Measurements from ENCODE around the gene GPR161. TPM values are rescaled to one million over a fixed set of nuclear protein-coding genes. Genes with fewer than 3 reads are reported as not detected.

The GPR161 gene
- total RNA-seq, 1 experiment from 2014 or later: 8.4 TPM

DNA sequence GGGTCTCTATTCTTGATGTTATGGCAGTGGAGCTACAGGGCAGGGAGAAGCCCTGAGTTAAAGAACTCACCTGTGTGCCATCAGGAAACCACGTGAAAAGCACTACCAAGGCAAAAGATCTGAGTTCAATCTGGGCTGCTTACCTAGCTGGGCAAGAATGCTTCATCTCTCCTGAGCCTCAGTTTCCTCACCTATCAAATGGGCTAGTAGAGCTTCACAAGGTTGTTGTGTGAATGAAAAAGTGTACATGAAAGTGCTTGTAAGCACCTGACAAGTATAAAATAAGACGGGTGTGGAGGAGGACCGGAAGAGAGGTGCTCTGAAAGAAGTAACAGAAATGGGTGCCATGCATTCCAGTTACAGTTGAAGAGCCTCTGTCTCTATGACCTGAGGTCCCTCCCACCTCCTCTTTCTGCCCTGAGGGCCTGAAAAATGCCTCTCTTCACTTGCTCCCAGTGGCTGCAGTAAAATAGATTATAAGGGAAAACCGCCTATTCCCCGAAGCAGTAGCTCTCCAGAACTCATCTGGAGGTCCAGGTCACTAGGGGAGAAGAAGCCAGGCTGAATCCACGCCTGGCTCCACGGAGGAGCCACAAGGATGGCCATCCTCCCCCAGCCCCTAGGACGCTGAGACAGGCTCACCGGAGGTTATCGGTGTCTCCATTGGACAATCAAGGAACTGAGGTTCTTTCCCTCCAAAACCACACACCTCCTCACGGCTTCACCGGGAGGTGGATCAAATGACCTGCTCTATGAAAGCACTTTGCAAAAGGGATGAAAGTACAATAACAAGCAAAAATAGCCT is 1.4 kb downstream of the GPR161 start:
- H3K27me3 Mint-ChIP-seq (ENCODE audit: unreplicated experiment): peaks cover 14% of the 10 kb centered on the region
- no peaks in the 10 kb centered on the region for H3K9me3 Mint-ChIP-seq (ENCODE audit: low read depth, unreplicated experiment)
- no peak overlapping the region for H3K27ac Mint-ChIP-seq (ENCODE audit: unreplicated experiment)
- H3K4me3 Mint-ChIP-seq (ENCODE audit: low read depth, unreplicated experiment): peak overlapping the region; percentile 83
- TF ChIP-seq, protein P1, sequence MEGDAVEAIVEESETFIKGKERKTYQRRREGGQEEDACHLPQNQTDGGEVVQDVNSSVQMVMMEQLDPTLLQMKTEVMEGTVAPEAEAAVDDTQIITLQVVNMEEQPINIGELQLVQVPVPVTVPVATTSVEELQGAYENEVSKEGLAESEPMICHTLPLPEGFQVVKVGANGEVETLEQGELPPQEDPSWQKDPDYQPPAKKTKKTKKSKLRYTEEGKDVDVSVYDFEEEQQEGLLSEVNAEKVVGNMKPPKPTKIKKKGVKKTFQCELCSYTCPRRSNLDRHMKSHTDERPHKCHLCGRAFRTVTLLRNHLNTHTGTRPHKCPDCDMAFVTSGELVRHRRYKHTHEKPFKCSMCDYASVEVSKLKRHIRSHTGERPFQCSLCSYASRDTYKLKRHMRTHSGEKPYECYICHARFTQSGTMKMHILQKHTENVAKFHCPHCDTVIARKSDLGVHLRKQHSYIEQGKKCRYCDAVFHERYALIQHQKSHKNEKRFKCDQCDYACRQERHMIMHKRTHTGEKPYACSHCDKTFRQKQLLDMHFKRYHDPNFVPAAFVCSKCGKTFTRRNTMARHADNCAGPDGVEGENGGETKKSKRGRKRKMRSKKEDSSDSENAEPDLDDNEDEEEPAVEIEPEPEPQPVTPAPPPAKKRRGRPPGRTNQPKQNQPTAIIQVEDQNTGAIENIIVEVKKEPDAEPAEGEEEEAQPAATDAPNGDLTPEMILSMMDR (IDR thresholded peaks at IDR 0.05; ENCODE audit: unreplicated experiment): no peak
- no peak for DNase-seq
- no TSS peak for BruUV-seq (replicated peaks)
- CTCF ChIA-PET: no interaction called here
- intact Hi-C loops (cut with micrococcal nuclease; ENCODE audit: unreplicated experiment): no loop called here
- peaks cover 9% of the 10 kb centered on the region for H3K4me1 Mint-ChIP-seq (ENCODE audit: low read depth, unreplicated experiment)
- peaks cover 12% of the 10 kb centered on the region for H3K36me3 Mint-ChIP-seq (ENCODE audit: insufficient read depth, unreplicated experiment)

DNA sequence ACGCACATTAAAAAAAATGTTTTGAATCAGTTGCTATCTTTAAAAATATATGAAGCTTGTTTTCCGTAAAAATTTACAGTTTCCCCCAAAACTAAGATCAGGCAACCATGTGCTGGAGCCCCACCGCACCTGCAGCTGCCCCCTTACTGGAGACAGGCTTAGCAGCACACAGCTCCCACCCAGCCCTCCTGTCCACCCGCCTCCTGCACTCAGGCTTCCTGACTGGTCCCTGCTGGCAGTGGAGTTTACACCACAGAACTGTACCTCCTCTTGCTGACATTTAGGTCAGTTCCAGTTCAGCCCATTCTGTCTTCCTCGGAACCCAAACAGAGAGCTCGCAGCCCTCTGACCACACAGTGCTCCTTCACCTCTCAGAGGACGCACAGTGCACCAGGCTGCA is 2.1 kb downstream of the GPR161 start:
- Mint-ChIP-seq H3K36me3 (ENCODE audit: insufficient read depth, unreplicated experiment) (peaks cover 12% of the 10 kb centered on the region), H3K4me3 (ENCODE audit: low read depth, unreplicated experiment) (no peak overlapping the region), H3K27ac (ENCODE audit: unreplicated experiment) (no peak overlapping the region), H3K9me3 (ENCODE audit: low read depth, unreplicated experiment) (no peaks in the 10 kb centered on the region), H3K27me3 (ENCODE audit: unreplicated experiment) (peaks cover 14% of the 10 kb centered on the region), H3K4me1 (ENCODE audit: low read depth, unreplicated experiment) (peaks cover 9% of the 10 kb centered on the region)
- no peak for DNase-seq
- CTCF ChIA-PET: no interaction called here
- intact Hi-C loops (cut with micrococcal nuclease; ENCODE audit: unreplicated experiment): no loop called here
- no TSS peak for BruUV-seq (replicated peaks)
- TF ChIP-seq, protein P1 (IDR thresholded peaks at IDR 0.05; ENCODE audit: unreplicated experiment): no peak

DNA sequence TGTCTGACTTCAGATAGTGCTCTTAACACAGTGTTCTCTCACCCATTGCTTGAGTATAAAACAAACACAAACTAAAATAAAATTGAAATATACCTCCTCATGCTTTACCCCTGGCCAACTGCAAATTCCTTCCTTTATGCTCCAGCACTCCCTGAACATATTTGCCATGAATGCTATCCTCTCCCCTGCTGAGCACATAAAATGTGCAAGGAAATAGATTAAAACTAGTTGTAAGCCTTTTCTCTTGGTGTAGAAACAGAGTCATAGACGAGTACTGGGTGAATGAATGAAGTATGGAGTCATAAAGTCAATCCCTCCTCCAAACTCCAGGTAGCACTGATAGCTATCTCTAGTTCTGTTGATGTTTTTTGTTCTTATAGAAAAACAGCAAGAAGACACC is 2.6 kb downstream of the GPR161 start:
- intact Hi-C loops (cut with micrococcal nuclease; ENCODE audit: unreplicated experiment): no loop called here
- H3K27me3 Mint-ChIP-seq (ENCODE audit: unreplicated experiment): peaks cover 14% of the 10 kb centered on the region
- H3K4me1 Mint-ChIP-seq (ENCODE audit: low read depth, unreplicated experiment): peaks cover 9% of the 10 kb centered on the region
- H3K4me3 Mint-ChIP-seq (ENCODE audit: low read depth, unreplicated experiment): no peak overlapping the region
- peaks cover 12% of the 10 kb centered on the region for H3K36me3 Mint-ChIP-seq (ENCODE audit: insufficient read depth, unreplicated experiment)
- TF ChIP-seq, protein P1 (IDR thresholded peaks at IDR 0.05; ENCODE audit: unreplicated experiment): no peak
- TSS peak; percentile 32 for BruUV-seq (replicated peaks)
- no peak for DNase-seq
- H3K9me3 Mint-ChIP-seq (ENCODE audit: low read depth, unreplicated experiment): no peaks in the 10 kb centered on the region
- no peak overlapping the region for H3K27ac Mint-ChIP-seq (ENCODE audit: unreplicated experiment)
- CTCF ChIA-PET: interaction anchor here (0.5 kb wide), 1 partner anchor 298 kb away, joined by 5 read pairs; no protein-coding TSS in a partner anchor

DNA sequence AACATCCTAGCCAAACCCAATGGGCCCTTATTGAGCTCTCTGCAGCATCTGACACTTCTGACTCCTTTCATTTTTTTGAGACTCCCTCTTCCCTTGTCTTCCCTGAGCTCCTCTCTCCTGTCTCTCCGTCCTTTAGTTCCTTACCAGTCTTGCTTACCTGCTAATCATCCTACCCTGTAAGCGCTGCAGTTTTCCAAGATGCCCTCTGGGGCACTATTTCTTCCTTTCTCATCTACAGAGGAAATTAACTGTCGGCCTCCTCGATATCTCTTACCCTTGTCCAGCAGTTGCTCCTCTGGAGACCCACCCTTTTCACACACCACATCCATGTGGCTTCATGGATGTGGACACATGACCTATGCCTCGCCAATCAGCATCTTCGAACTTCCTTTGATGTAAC is 6.8 kb downstream of the GPR161 start:
- CTCF ChIA-PET: interaction anchor here (1.4 kb wide), 1 partner anchor 12 kb away, joined by 3 read pairs; no protein-coding TSS in a partner anchor
- DNase-seq: no peak
- intact Hi-C loops (cut with micrococcal nuclease; ENCODE audit: unreplicated experiment): no loop called here
- H3K4me3 Mint-ChIP-seq (ENCODE audit: low read depth, unreplicated experiment): no peak overlapping the region
- H3K9me3 Mint-ChIP-seq (ENCODE audit: low read depth, unreplicated experiment): peaks cover 3% of the 10 kb centered on the region
- no peaks in the 10 kb centered on the region for H3K27me3 Mint-ChIP-seq (ENCODE audit: unreplicated experiment)
- TF ChIP-seq, protein P1 (IDR thresholded peaks at IDR 0.05; ENCODE audit: unreplicated experiment): no peak
- BruUV-seq (replicated peaks): no TSS peak
- no peak overlapping the region for H3K27ac Mint-ChIP-seq (ENCODE audit: unreplicated experiment)
- no peaks in the 10 kb centered on the region for H3K36me3 Mint-ChIP-seq (ENCODE audit: insufficient read depth, unreplicated experiment)
- no peaks in the 10 kb centered on the region for H3K4me1 Mint-ChIP-seq (ENCODE audit: low read depth, unreplicated experiment)
